ENCODE measurements around the gene ABCD2. TPM values are rescaled to one million over a fixed set of nuclear protein-coding genes. Genes with fewer than 3 reads are reported as not detected.
"Not testable (repeated sequence)": the region's sequence is repeated elsewhere in the genome, so short reads cannot be mapped to it uniquely, and the experiment has no call there.

Gene ABCD2
- polyA plus RNA-seq, 1 donor from 2014 or later, result 0.43 TPM

DNA sequence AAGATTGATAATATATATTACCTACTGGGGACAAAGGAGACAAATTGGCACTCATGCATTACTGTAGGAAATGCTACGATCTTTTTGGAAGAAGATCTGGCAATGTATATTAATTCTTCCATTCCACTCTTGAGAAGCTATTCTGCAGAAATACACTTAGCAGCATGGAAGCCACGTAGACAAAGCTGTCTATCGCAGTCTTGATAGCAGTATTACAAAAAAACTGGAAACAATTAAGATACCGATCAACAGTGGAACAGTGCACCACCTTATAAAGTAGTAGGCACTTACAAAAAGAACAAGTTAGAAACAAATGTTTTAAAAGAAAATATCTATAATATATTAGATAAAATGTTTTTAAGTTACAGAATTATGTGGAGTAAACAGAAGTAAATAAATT, 87.2 kb downstream of the ABCD2 start:
- no peaks in the 10 kb centered on the region for H3F3A ChIP-seq (ENCODE audit: insufficient read depth, low read length, poor library complexity, severe bottlenecking)
- no peaks in the 10 kb centered on the region for H3K79me2 ChIP-seq (replicated peaks; ENCODE audit: insufficient read depth, low read length)
- H3K9ac ChIP-seq (ENCODE audit: low read length), result no peak overlapping the region
- H4K20me1 ChIP-seq (ENCODE audit: insufficient read depth), result no peaks in the 10 kb centered on the region
- H3K4me3 ChIP-seq (ENCODE audit: low read length), result no peak overlapping the region
- H3K27ac ChIP-seq (ENCODE audit: low read length), result no peak overlapping the region
- no peaks in the 10 kb centered on the region for H3K36me3 ChIP-seq (ENCODE audit: insufficient read depth, low read length)
- TF ChIP-seq SMC3 (conservative IDR thresholded peaks at IDR 0.05; ENCODE audit: poor library complexity) (no peak), MXI1 (conservative IDR thresholded peaks at IDR 0.05; ENCODE audit: poor library complexity, severe bottlenecking) (no peak), RAD21 (conservative IDR thresholded peaks at IDR 0.05) (no peak), EP300 (conservative IDR thresholded peaks at IDR 0.05; ENCODE audit: poor library complexity, severe bottlenecking) (no peak), POLR2AphosphoS5 (IDR thresholded peaks at IDR 0.05) (no peak), EZH2 (IDR thresholded peaks at IDR 0.05; ENCODE audit: borderline replicate concordance, insufficient read depth, low read length, poor library complexity, severe bottlenecking) (no peak), TAF1 (IDR thresholded peaks at IDR 0.05; ENCODE audit: low read depth) (no peak)
- TF ChIP-seq, protein P1, sequence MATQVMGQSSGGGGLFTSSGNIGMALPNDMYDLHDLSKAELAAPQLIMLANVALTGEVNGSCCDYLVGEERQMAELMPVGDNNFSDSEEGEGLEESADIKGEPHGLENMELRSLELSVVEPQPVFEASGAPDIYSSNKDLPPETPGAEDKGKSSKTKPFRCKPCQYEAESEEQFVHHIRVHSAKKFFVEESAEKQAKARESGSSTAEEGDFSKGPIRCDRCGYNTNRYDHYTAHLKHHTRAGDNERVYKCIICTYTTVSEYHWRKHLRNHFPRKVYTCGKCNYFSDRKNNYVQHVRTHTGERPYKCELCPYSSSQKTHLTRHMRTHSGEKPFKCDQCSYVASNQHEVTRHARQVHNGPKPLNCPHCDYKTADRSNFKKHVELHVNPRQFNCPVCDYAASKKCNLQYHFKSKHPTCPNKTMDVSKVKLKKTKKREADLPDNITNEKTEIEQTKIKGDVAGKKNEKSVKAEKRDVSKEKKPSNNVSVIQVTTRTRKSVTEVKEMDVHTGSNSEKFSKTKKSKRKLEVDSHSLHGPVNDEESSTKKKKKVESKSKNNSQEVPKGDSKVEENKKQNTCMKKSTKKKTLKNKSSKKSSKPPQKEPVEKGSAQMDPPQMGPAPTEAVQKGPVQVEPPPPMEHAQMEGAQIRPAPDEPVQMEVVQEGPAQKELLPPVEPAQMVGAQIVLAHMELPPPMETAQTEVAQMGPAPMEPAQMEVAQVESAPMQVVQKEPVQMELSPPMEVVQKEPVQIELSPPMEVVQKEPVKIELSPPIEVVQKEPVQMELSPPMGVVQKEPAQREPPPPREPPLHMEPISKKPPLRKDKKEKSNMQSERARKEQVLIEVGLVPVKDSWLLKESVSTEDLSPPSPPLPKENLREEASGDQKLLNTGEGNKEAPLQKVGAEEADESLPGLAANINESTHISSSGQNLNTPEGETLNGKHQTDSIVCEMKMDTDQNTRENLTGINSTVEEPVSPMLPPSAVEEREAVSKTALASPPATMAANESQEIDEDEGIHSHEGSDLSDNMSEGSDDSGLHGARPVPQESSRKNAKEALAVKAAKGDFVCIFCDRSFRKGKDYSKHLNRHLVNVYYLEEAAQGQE (IDR thresholded peaks at IDR 0.05; ENCODE audit: borderline replicate concordance), result no peak
- TF ChIP-seq, protein P2, sequence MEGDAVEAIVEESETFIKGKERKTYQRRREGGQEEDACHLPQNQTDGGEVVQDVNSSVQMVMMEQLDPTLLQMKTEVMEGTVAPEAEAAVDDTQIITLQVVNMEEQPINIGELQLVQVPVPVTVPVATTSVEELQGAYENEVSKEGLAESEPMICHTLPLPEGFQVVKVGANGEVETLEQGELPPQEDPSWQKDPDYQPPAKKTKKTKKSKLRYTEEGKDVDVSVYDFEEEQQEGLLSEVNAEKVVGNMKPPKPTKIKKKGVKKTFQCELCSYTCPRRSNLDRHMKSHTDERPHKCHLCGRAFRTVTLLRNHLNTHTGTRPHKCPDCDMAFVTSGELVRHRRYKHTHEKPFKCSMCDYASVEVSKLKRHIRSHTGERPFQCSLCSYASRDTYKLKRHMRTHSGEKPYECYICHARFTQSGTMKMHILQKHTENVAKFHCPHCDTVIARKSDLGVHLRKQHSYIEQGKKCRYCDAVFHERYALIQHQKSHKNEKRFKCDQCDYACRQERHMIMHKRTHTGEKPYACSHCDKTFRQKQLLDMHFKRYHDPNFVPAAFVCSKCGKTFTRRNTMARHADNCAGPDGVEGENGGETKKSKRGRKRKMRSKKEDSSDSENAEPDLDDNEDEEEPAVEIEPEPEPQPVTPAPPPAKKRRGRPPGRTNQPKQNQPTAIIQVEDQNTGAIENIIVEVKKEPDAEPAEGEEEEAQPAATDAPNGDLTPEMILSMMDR (IDR thresholded peaks at IDR 0.05; ENCODE audit: poor library complexity, severe bottlenecking), result no peak
- H3K27me3 ChIP-seq (ENCODE audit: insufficient read depth, low read depth, low read length), result no peaks in the 10 kb centered on the region
- H3K9me3 ChIP-seq (ENCODE audit: low read length), result no peaks in the 10 kb centered on the region
- no peaks in the 10 kb centered on the region for H3K9me2 ChIP-seq (ENCODE audit: insufficient read depth, low read length)
- no peak overlapping the region for H2AFZ ChIP-seq (ENCODE audit: low read depth, low read length)
- no peak overlapping the region for H3K4me2 ChIP-seq (ENCODE audit: low read length)

DNA sequence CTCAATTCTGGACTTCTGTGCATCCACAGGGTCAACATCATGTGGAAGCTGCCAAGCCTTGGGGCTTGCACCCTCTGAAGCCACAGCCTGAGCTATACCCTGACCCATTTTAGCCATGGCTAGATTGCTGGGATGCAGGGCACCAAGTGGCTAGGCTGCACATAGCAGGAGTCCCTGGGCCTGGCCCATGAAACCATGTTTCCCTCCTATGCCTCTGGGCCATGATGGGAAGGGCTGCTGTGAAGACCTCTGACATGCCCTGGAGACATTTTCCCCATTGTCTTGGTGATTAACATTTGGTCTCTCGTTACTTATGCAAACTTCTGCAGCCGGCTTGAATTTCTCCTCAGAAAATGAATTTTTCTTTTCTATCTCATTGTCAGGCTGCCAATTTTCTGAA, 92.6 kb downstream of the ABCD2 start:
- no peak for TF ChIP-seq EZH2 (IDR thresholded peaks at IDR 0.05; ENCODE audit: borderline replicate concordance, insufficient read depth, low read length, poor library complexity, severe bottlenecking)
- no peak for TF ChIP-seq TAF1 (IDR thresholded peaks at IDR 0.05; ENCODE audit: low read depth)
- TF ChIP-seq, protein P2 (IDR thresholded peaks at IDR 0.05; ENCODE audit: poor library complexity, severe bottlenecking), result no peak
- TF ChIP-seq SMC3 (conservative IDR thresholded peaks at IDR 0.05; ENCODE audit: poor library complexity), result no peak
- TF ChIP-seq MXI1 (conservative IDR thresholded peaks at IDR 0.05; ENCODE audit: poor library complexity, severe bottlenecking), result no peak
- no peak for TF ChIP-seq POLR2AphosphoS5 (IDR thresholded peaks at IDR 0.05)
- TF ChIP-seq, protein P1 (IDR thresholded peaks at IDR 0.05; ENCODE audit: borderline replicate concordance), result no peak
- TF ChIP-seq EP300 (conservative IDR thresholded peaks at IDR 0.05; ENCODE audit: poor library complexity, severe bottlenecking), result no peak
- TF ChIP-seq RAD21 (conservative IDR thresholded peaks at IDR 0.05), result no peak
- H2AFZ ChIP-seq (ENCODE audit: low read depth, low read length), result no peak overlapping the region
- H3K9me2 ChIP-seq (ENCODE audit: insufficient read depth, low read length), result no peaks in the 10 kb centered on the region
- H3K36me3 ChIP-seq (ENCODE audit: insufficient read depth, low read length), result no peaks in the 10 kb centered on the region
- H3K4me2 ChIP-seq (ENCODE audit: low read length), result no peak overlapping the region
- no peaks in the 10 kb centered on the region for H4K20me1 ChIP-seq (ENCODE audit: insufficient read depth)
- H3K79me2 ChIP-seq (replicated peaks; ENCODE audit: insufficient read depth, low read length), result no peaks in the 10 kb centered on the region
- H3K27me3 ChIP-seq (ENCODE audit: insufficient read depth, low read depth, low read length), result no peaks in the 10 kb centered on the region
- H3K9me3 ChIP-seq (ENCODE audit: low read length), result no peaks in the 10 kb centered on the region
- no peak overlapping the region for H3K9ac ChIP-seq (ENCODE audit: low read length)
- H3K27ac ChIP-seq (ENCODE audit: low read length), result no peak overlapping the region
- no peaks in the 10 kb centered on the region for H3F3A ChIP-seq (ENCODE audit: insufficient read depth, low read length, poor library complexity, severe bottlenecking)
- H3K4me3 ChIP-seq (ENCODE audit: low read length), result no peak overlapping the region

DNA sequence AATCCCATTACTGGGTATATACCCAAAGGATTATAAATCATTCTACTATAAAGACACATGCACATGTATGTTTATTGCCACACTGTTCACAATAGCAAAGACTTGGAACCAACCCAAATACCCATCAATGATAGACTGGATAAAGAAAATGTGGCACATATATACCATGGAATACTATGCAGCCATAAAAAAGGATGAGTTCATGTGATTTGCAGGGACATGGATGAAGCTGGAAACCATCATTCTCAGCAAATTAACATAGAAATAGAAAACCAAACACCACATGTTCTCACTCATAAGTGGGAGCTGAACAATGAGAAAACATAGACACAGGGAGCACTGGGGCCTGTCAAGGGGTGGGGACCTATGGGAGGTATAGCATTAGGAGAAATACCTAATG, 97.4 kb downstream of the ABCD2 start:
- not testable (repeated sequence) for H3K4me3 ChIP-seq (ENCODE audit: low read length); H4K20me1 ChIP-seq (ENCODE audit: insufficient read depth); H3K9me3 ChIP-seq (ENCODE audit: low read length); H2AFZ ChIP-seq (ENCODE audit: low read depth, low read length); H3F3A ChIP-seq (ENCODE audit: insufficient read depth, low read length, poor library complexity, severe bottlenecking); H3K9ac ChIP-seq (ENCODE audit: low read length); H3K27ac ChIP-seq (ENCODE audit: low read length); H3K79me2 ChIP-seq (replicated peaks; ENCODE audit: insufficient read depth, low read length); H3K36me3 ChIP-seq (ENCODE audit: insufficient read depth, low read length); H3K4me2 ChIP-seq (ENCODE audit: low read length); H3K9me2 ChIP-seq (ENCODE audit: insufficient read depth, low read length); H3K27me3 ChIP-seq (ENCODE audit: insufficient read depth, low read depth, low read length)
